Large intestine (tissue), 12 donors: ENCODE results near the gene SCYGR5. TPM values are rescaled to one million over a fixed set of nuclear protein-coding genes. Genes with fewer than 3 reads are reported as not detected.
"Not testable (repeated sequence)": the region's sequence is repeated elsewhere in the genome, so short reads cannot be mapped to it uniquely, and the experiment has no call there.

ENCODE experiments used
- DNase-seq, 2 donors: peaks; one replicate each; pipeline versions ENCODE4 v3.0.0 to v3.0.0-alpha.2; 2013
- H3K27ac ChIP-seq: one replicate; pipeline ENCODE4 v1.5.1; 2013; ENCODE audit warnings: low read length
- H3K27me3 ChIP-seq: 2 replicates; pipeline ENCODE4 v1.6.1; 2013; ENCODE audit warnings: low read length; ENCODE audit not compliant: control insufficient read depth, insufficient read depth
- H3K36me3 ChIP-seq: 2 replicates; pipeline ENCODE4 v1.6.1; 2013; ENCODE audit warnings: low read length; ENCODE audit not compliant: control insufficient read depth, insufficient read depth
- H3K4me1 ChIP-seq: one replicate; pipeline ENCODE4 v1.6.1; 2013; ENCODE audit warnings: low read length; ENCODE audit not compliant: control insufficient read depth, insufficient read depth
- H3K4me3 ChIP-seq: one replicate; pipeline ENCODE4 v1.5.1; 2013; ENCODE audit warnings: low read length
- H3K9me3 ChIP-seq: one replicate; pipeline ENCODE4 v1.6.1; 2013; ENCODE audit warnings: mild to moderate bottlenecking, low read depth, low read length, moderate library complexity; ENCODE audit not compliant: control insufficient read depth
- WGBS: methylation state at CpG from one replicate; pipeline ENCODE4 v1.1.5; 2013; ENCODE audit warnings: low lambda C conversion rate; ENCODE audit not compliant: insufficient coverage; 5-methylcytosine and 5-hydroxymethylcytosine counted together
- long read RNA-seq, 11 donors: transcript quantifications; one replicate each; lab custom pipeline, GENCODE V29; 2026
- polyA plus RNA-seq: library from polyadenylated mRNA; unstranded; fragments of 120-200 nt; gene quantifications from one replicate; pipeline ENCODE4 v1.2.1, GENCODE V29; 2013

The SCYGR5 gene
- polyA plus RNA-seq: not detected
- long read RNA-seq, donor 1: 0 reads
- long read RNA-seq, donor 2: 0 reads
- long read RNA-seq, donor 3: 0 reads
- long read RNA-seq, donor 4: 0 reads
- long read RNA-seq, donor 5: 0 reads
- long read RNA-seq, donor 6: 0 reads
- long read RNA-seq, donor 7: 0 reads
- long read RNA-seq, donor 8: 0 reads
- long read RNA-seq, donor 9: 0 reads
- long read RNA-seq, donor 10, partial matches to known transcripts: 43 of 43 reads
- long read RNA-seq, donor 10, other reads (novel, unspliced or antisense): 0 of 43 reads
- long read RNA-seq, donor 11: 0 reads

DNA sequence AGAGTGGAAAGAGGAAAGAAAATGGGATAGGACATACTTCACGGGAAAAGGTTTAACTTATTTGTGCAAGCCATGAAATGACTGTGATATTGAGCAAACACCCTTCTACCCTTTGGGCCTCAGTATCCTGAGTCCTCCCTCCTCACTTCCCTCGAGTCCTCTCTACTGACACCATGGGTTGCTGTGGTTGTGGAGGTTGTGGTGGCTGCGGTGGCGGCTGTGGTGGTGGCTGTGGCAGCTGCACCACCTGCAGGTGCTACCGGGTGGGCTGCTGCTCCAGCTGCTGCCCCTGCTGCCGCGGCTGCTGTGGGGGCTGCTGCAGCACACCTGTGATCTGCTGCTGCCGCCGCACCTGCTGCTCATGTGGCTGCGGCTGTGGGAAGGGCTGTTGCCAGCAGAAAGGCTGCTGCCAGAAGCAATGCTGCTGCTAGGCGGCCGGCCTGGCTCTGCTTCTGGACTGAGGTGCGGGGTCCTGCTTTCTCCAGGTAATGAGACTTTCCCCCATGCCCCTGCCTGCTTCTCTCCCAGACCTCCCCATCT lies at the start of gene SCYGR5:
Gene SCYGR5, plus strand, starts transcription at position 174 of the 540 bp plus-strand sequence. Its CDS starts 0 bp downstream, at position 174.
- H3K27ac ChIP-seq, H3K27me3 ChIP-seq, H3K36me3 ChIP-seq, H3K9me3 ChIP-seq, DNase-seq, H3K4me3 ChIP-seq: not testable (repeated sequence)
- peaks cover 19% of the 10 kb centered on the region for H3K4me1 ChIP-seq
- no CpG with 5 or more reads among the region's 13 CpGs for WGBS

DNA sequence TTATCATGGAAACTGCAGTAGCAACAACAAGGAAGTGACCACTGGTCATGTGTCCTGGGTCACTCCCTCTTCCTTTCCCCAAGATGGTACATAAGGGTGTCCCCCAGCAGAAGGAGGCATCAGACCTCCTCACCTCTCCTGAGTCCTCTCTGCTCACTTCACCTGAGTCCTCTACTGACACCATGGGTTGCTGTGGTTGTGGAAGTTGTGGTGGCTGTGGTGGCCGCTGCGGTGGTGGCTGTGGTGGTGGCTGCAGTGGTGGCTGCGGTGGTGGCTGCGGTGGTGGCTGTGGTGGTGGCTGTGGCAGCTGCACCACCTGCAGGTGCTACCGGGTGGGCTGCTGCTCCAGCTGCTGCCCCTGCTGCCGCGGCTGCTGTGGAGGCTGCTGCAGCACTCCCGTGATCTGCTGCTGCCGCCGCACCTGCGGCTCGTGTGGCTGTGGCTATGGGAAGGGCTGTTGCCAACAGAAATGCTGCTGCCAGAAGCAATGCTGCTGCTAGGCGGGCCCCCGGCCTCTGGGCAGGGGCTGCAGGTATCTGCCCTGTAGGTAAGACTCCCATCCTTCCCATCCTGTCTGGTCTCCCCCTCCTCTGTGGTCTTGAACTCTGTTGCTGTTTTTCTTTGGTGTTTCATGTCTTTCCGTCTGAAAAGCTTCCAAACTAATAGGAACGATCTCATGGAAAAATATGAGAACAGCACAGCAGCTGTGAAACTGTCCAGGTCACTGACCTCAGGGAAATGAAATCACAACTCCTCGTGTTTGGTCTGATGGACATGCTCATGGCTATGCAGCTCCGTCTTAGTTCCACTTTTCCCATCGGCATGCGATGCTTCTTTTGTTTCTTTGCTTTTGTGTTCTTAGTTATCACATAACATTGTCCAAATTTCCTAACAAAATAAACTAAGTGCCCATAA lies 49.0 kb upstream of the SCYGR5 start, which contains the start of gene SCYGR4:
Gene SCYGR4, plus strand, starts transcription at position 183 of the 915 bp plus-strand sequence. Its CDS starts 0 bp downstream, at position 183.
- no peak within 1 kb of the TSS for H3K27ac ChIP-seq

GRCh38 chr2:227623226-227623625 lies 43.4 kb upstream of the SCYGR5 start:
- Histone ChIP-seq H3K36me3 (no peaks in the 10 kb centered on the region), H3K4me1 (peaks cover 4% of the 10 kb centered on the region), H3K9me3 (peaks cover 5% of the 10 kb centered on the region), H3K27ac (peak overlapping the region; percentile 39), H3K4me3 (no peak overlapping the region), H3K27me3 (no peaks in the 10 kb centered on the region)
- peak; percentile 43 to 73 for DNase-seq

More for the DNA sequence above, 49.0 kb upstream of the SCYGR5 start, which contains the start of gene SCYGR4:
- Histone ChIP-seq H3K9me3 (peaks cover under 1% of the 10 kb centered on the region), H3K4me1 (no peaks in the 10 kb centered on the region), H3K36me3 (no peaks in the 10 kb centered on the region), H3K27me3 (no peaks in the 10 kb centered on the region), H3K4me3 (no peak within 1 kb of the TSS)
- DNase-seq: no peak
- 96% methylated on average over 4 of the region's 20 CpGs for WGBS

DNA sequence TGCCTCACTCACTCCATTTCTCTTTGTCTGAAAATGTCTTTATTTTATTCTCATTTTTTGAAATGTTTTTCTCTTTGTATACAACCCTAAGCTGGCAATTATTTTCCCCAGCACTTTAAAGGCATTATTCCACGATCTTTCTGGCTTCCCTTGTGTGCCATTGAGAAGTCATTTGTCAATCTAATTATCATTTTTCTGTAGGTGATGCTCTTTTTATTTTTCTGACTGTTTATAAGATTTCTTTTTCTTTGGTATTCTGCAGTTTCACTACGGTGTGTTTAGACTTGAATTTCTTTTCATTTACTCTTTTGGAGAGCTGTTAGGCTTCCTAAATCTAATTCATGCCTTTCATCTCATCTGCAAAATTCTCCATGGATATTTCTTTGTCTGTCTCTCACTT lies 41.2 kb upstream of the SCYGR5 start:
- Histone ChIP-seq H3K4me3 (no peak overlapping the region), H3K4me1 (peaks cover 4% of the 10 kb centered on the region), H3K27me3 (no peaks in the 10 kb centered on the region), H3K9me3 (peaks cover 5% of the 10 kb centered on the region), H3K27ac (no peak overlapping the region), H3K36me3 (no peaks in the 10 kb centered on the region)
- WGBS: 89% methylated on average over 1 of the region's 2 CpGs
- no peak for DNase-seq

DNA sequence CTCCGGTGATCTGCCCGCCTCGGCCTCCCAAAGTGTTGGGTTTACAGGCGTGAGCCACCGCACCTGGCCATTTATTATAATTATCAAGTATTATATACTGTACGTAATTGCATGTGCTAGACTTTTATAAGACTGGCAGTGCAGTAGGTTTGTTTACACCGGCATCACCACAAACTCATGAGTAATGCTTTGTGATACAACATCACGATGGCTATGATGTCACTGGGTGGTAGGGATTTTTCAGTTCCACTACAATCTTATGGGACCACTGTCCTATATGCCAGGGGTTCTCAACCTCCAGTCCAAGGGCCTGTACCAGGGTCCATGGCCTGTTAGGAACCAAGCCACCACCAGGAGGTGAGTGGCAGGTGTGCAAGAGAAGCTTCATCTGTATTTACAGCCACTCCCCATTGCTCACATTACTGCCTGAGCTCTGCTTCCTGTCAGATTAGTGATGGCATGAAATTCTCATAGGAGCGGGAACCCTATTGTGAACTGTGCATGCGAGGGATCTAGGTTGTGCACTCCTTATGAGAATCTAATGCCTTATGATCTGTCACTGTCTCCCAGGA lies 39.9 kb upstream of the SCYGR5 start:
- WGBS: 73% methylated on average over 4 of the region's 10 CpGs

DNA sequence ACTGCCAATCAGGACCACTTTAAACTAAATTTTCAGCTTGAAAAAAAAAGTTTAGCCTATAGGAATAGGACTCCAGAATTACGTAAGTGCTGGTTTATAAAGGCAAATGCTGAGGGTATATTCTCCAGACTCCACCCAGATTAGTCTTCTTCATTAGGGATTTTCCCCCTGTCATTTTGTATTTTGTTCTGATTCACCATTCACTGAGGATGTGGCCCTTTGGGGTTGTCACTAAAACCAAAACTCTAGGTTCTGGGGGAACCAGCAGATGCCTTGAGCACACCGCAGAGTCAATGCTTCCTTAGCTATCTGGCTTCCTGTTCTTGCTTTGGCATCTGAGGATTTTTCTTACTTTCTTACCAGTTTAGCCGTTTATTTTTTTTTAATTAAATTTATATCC lies 38.8 kb upstream of the SCYGR5 start:
- Histone ChIP-seq H3K27ac (no peak overlapping the region), H3K9me3 (peaks cover 2% of the 10 kb centered on the region), H3K4me1 (peaks cover 4% of the 10 kb centered on the region), H3K4me3 (no peak overlapping the region), H3K27me3 (no peaks in the 10 kb centered on the region), H3K36me3 (no peaks in the 10 kb centered on the region)
- WGBS: 67% methylated on average over 1 of the region's 3 CpGs
- DNase-seq: no peak

More for the DNA sequence above, 39.9 kb upstream of the SCYGR5 start:
- peaks cover 4% of the 10 kb centered on the region for H3K4me1 ChIP-seq
- H3K36me3 ChIP-seq: no peaks in the 10 kb centered on the region
- no peak overlapping the region for H3K4me3 ChIP-seq
- no peak for DNase-seq
- no peak overlapping the region for H3K27ac ChIP-seq
- H3K9me3 ChIP-seq: peaks cover 5% of the 10 kb centered on the region
- H3K27me3 ChIP-seq: no peaks in the 10 kb centered on the region

DNA sequence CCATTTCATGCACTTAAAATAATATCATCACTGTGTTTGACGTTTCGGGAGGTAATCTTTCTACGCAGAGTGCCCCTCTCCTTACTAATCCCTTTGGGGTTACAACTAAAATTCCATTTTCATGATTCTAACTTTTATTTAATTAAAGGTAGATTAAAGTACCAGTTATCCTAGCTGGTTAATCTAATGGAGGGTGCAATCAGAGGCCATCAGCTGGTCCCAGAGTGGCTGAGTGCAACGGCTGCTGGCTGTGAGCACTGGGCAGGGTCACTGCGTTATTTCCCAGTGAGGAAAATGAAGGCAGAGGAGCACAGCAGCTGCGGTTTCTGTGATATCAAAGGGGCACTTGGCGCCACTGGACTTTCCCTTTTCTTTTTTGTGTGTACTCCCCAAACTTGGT lies 37.2 kb upstream of the SCYGR5 start:
- no peak for DNase-seq
- WGBS: no CpG with 5 or more reads among the region's 7 CpGs
- Histone ChIP-seq H3K27ac (no peak overlapping the region), H3K27me3 (no peaks in the 10 kb centered on the region), H3K36me3 (no peaks in the 10 kb centered on the region), H3K4me1 (no peaks in the 10 kb centered on the region), H3K4me3 (no peak overlapping the region), H3K9me3 (no peaks in the 10 kb centered on the region)

DNA sequence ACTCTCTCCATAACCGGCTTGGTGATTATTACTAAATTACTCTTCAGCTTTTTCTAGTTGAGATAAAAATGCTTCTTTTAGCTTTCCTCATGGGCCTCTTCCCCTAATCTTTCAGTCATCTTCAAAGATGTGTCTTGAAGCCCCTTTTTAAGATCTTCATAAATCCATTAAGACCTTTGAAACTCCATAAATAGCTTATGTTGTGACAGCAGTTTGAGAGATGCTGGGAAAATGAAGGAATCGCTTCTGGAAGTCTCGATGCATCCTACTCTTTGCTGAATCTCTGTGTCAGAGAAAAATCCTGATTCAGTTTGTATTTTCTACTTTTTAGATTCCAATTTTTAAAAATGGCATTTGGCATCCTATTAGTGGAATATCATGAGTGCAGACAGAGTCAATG lies 36.3 kb upstream of the SCYGR5 start:
- no peaks in the 10 kb centered on the region for H3K9me3 ChIP-seq
- no peaks in the 10 kb centered on the region for H3K27me3 ChIP-seq
- no peak overlapping the region for H3K27ac ChIP-seq
- H3K4me3 ChIP-seq: no peak overlapping the region
- H3K4me1 ChIP-seq: no peaks in the 10 kb centered on the region
- no peak for DNase-seq
- WGBS: no CpG with 5 or more reads among the region's 3 CpGs
- no peaks in the 10 kb centered on the region for H3K36me3 ChIP-seq

- no peak overlapping the region for H3K27ac ChIP-seq
- DNase-seq: no peak
- no peaks in the 10 kb centered on the region for H3K9me3 ChIP-seq
- no peaks in the 10 kb centered on the region for H3K4me1 ChIP-seq
- 100% methylated on average over 1 of the region's 6 CpGs for WGBS
- H3K4me3 ChIP-seq: no peak overlapping the region
- no peaks in the 10 kb centered on the region for H3K36me3 ChIP-seq
- H3K27me3 ChIP-seq: no peaks in the 10 kb centered on the region
Measured at GRCh38 chr2:227632827-227633226, 33.8 kb upstream of the SCYGR5 start.

GRCh38 chr2:227634201-227634600 lies 32.4 kb upstream of the SCYGR5 start:
- no CpG with 5 or more reads among the region's 3 CpGs for WGBS
- Histone ChIP-seq H3K27ac (no peak overlapping the region), H3K27me3 (no peaks in the 10 kb centered on the region), H3K36me3 (no peaks in the 10 kb centered on the region), H3K9me3 (no peaks in the 10 kb centered on the region), H3K4me1 (no peaks in the 10 kb centered on the region), H3K4me3 (no peak overlapping the region)
- DNase-seq: no peak
